ENCODE results near the gene TSPAN4. TPM values are rescaled to one million over a fixed set of nuclear protein-coding genes. Genes with fewer than 3 reads are reported as not detected.
A peak's percentile ranks its signal among the peaks of the same experiment; 100 is the strongest.

The TSPAN4 gene
- total RNA-seq, 6 donors from 2014 or later = 91.3 to 181 (median 169) TPM

DNA sequence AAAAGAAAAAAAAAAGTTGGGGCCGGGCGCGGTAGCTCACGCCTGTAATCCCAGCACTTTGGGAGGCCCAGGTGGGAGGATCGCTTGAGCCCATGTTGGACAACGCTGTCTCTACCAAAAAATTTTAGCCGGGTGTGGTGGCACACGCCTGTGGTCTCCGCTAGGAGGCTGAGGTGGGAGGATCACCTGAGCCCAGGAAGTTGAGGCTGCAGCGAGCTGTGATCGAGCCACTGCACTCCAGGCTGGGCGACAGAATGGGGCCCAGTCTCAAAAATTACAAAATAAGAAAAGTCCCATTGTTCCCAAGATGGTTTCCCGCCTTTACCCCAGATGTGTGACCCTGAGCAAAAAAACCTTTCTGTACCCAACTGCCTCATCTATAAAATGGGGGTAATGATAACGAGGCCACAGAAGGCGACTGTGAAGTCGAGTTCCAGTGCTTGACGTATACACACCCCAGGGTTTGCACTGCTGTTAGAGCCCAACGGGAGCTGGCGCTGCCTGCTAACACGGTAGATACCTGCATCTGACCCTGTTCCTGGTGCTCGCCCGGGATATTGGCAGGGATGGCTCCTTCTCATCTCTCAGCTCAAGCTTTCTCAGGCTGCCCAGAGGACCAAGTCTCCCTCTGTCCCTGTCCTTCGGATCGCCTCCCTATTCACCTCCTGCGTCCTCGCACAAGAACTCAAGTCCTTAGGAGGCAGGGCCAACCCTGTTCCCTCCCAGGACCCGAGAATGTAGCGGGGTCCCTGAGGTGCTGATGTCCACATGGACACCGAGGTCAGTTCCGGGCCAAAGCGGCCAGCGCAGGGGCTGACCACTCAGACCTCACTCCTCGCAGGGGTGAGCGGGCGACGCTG lies 34.0 kb upstream of the TSPAN4 start:
- Histone ChIP-seq H3K36me3 (peaks cover 0 to 26% (median 19%) of the 10 kb centered on the region in 4 donors), H3K27me3 (no peaks in the 10 kb centered on the region), H3K27ac (peak overlapping the region; percentile 93 to 98 (median 95)), H3K9me3 (no peaks in the 10 kb centered on the region), H3K4me1 (peaks cover 32 to 55% (median 43%) of the 10 kb centered on the region in 4 donors), H3K4me3 (peak overlapping the region; percentile 73 to 99 (median 90))
- DNase-seq (peak in 1 of 2 donors; percentile 2), ATAC-seq (ENCODE audit: low FRiP score in 2 of 2) (no peak)
- 29 to 56% methylated on average over 19 to 36 of the region's 36 CpGs for WGBS, 2 donors
- TF ChIP-seq, protein P1, sequence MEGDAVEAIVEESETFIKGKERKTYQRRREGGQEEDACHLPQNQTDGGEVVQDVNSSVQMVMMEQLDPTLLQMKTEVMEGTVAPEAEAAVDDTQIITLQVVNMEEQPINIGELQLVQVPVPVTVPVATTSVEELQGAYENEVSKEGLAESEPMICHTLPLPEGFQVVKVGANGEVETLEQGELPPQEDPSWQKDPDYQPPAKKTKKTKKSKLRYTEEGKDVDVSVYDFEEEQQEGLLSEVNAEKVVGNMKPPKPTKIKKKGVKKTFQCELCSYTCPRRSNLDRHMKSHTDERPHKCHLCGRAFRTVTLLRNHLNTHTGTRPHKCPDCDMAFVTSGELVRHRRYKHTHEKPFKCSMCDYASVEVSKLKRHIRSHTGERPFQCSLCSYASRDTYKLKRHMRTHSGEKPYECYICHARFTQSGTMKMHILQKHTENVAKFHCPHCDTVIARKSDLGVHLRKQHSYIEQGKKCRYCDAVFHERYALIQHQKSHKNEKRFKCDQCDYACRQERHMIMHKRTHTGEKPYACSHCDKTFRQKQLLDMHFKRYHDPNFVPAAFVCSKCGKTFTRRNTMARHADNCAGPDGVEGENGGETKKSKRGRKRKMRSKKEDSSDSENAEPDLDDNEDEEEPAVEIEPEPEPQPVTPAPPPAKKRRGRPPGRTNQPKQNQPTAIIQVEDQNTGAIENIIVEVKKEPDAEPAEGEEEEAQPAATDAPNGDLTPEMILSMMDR (IDR thresholded peaks at IDR 0.05) = no peak
- TF ChIP-seq EP300 (IDR thresholded peaks at IDR 0.05) = no peak
- no peak for TF ChIP-seq POLR2A (IDR thresholded peaks at IDR 0.05)
- TF ChIP-seq POLR2AphosphoS5 (IDR thresholded peaks at IDR 0.05) = no peak

DNA sequence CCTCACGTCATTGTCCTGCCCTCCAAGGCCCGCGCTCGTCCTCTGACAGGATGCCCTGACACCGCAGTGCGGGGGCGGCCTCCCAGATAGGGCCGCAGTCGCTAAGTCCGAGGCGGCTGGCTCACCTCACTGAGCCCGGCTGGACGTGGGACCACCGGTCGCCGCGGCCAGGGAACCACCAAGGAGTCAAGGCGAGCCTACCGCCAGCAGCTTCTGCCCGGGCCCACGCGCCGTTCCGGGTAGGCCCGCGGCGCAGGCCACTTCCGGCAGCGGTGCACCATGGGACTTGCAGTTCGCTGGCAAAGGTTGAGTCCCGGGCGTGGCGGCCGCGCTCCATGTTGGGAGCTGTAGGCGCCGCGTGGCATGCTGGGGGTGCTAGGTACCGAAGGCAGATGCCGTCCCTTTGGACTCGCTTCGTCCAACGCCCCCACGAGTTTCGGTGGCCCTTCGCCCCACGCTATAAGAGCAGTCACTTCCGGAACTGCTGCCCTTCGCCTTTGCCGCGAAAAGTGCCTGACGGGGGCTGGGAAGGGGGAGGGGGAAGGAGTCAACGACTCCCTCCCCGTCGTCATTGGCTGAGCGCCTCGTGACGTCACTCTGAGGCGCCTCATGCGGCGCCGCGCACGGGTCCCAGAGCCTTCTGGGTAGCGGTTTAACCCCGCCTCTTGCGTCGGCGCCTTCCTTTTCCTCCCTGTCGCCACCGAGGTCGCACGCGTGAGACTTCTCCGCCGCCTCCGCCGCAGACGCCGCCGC lies 33.2 kb upstream of the TSPAN4 start, which contains the start of gene RPLP2:
RPLP2 (plus strand) TSS at position 681 of the 753 bp plus-strand sequence. CDS start 268 bp downstream, outside the sequence.
- Histone ChIP-seq H3K27me3 (no peaks in the 10 kb centered on the region), H3K4me3 (peak within 1 kb of the TSS; percentile 73 to 99 (median 90)), H3K36me3 (peaks cover 0 to 31% (median 21%) of the 10 kb centered on the region in 4 donors), H3K4me1 (peaks cover 24 to 47% (median 35%) of the 10 kb centered on the region in 4 donors), H3K9me3 (no peaks in the 10 kb centered on the region), H3K27ac (peak within 1 kb of the TSS; percentile 93 to 98 (median 95))
- peak in 1 of 4 donors; percentile 65 for TF ChIP-seq EP300 (IDR thresholded peaks at IDR 0.05)
- TF ChIP-seq POLR2A (IDR thresholded peaks at IDR 0.05) = peak; percentile 67 to 91 (median 86)
- TF ChIP-seq, protein P1 (IDR thresholded peaks at IDR 0.05) = peak in 4 of 6 experiments; percentile 7 to 50 (median 22)
- peak; percentile 93 to 97 for TF ChIP-seq POLR2AphosphoS5 (IDR thresholded peaks at IDR 0.05)
- WGBS, 2 donors = 0% methylated on average over 43 of the region's 81 CpGs; no CpG with 5 or more reads in 1 of the 2 donors
- DNase-seq = peak; percentile 98 to 99
- ATAC-seq (ENCODE audit: low FRiP score in 2 of 2) = peak; percentile 95 to 97

DNA sequence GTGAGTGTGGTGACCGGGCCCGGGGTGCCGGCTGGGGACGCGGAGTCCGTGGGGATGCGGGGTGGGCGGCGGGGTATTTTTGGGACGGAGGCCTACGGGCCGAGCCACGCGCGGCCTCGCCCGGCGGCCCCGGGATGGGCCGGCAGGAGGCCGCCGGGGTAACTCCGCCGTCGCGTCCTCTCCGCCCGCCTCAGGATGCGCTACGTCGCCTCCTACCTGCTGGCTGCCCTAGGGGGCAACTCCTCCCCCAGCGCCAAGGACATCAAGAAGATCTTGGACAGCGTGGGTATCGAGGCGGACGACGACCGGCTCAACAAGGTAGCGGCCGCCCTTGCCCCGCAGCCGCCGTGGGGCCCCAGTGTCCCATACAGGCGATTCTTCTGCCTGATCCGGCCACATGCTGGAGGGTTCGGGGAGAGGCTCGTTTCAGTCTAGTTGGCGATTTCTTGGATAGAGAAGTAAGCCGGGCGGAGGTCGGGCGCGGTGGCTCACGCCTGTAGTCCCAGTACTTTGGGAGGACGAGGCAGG lies 32.5 kb upstream of the TSPAN4 start:
- TF ChIP-seq EP300 (IDR thresholded peaks at IDR 0.05) = no peak
- TF ChIP-seq POLR2AphosphoS5 (IDR thresholded peaks at IDR 0.05) = no peak
- TF ChIP-seq, protein P1 (IDR thresholded peaks at IDR 0.05) = peak in 2 of 6 experiments; percentile 15 to 52
- H3K9me3 ChIP-seq = no peaks in the 10 kb centered on the region
- ATAC-seq (ENCODE audit: low FRiP score in 2 of 2) (peak in 1 of 2 donors; percentile 4), DNase-seq (no peak)
- H3K36me3 ChIP-seq = peaks cover 0 to 36% (median 22%) of the 10 kb centered on the region in 4 donors
- H3K27me3 ChIP-seq = no peaks in the 10 kb centered on the region
- 0 to 1% methylated on average over 5 to 38 of the region's 55 CpGs for WGBS, 2 donors
- H3K27ac ChIP-seq = peak overlapping the region; percentile 93 to 98 (median 95)
- H3K4me3 ChIP-seq = peak overlapping the region; percentile 73 to 99 (median 90)
- H3K4me1 ChIP-seq = peaks cover 18 to 41% (median 31%) of the 10 kb centered on the region in 4 donors

DNA sequence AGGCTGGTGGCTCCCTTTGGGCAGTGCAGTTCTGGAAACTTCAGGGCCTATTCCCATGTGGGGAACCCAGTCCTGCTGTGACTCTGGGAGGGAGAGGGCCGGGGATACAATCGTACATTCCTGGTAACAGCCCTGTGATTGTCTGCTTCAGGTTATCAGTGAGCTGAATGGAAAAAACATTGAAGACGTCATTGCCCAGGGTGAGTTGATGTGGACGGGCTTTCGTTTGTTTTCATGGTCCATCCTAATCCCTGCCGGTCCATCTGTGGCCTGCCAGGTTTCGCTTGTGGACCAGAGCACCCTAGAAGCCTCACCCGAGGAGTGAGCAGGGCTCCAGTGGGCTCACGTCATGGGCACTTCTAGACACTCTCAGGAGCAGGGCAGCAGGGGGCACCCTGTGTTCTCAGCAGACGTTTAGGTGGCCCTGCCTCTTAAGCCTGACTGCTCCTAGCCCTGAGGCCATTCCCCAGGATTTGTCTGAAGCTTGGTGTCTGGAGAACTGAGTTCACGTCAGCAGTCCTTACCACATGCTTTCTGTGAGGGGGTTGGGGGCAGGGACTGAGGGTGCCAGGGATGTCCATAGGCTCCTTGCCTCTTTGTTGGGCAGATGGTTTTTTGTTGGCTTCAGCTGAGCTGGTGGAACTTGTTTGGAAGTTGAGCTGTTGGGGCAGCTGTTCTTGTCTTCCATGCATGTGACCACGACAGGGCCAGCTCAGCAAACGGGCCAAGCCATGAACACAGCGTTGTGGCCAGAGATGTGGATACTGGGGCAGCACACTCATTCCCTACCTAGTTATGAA lies 31.0 kb upstream of the TSPAN4 start:
- Histone ChIP-seq H3K9me3 (no peaks in the 10 kb centered on the region), H3K4me3 (peak overlapping the region in 1 of 4 donors; percentile 94), H3K27ac (peak overlapping the region in 2 of 4 donors; percentile 4 to 93), H3K27me3 (no peaks in the 10 kb centered on the region), H3K4me1 (peaks cover 18 to 33% (median 26%) of the 10 kb centered on the region in 4 donors), H3K36me3 (peaks cover 0 to 44% (median 23%) of the 10 kb centered on the region in 4 donors)
- 76% methylated on average over 6 to 14 of the region's 14 CpGs for WGBS, 2 donors
- ATAC-seq (ENCODE audit: low FRiP score in 2 of 2) (no peak), DNase-seq (no peak)
- TF ChIP-seq POLR2AphosphoS5 (IDR thresholded peaks at IDR 0.05) (no peak), POLR2A (IDR thresholded peaks at IDR 0.05) (no peak), EP300 (IDR thresholded peaks at IDR 0.05) (no peak)
- TF ChIP-seq, protein P1 (IDR thresholded peaks at IDR 0.05) = no peak
